Tibial artery (tissue), 4 donors: ENCODE data around the gene MOB1B.

ENCODE experiments used
- DNase-seq, 2 donors: peaks; one replicate each; pipeline ENCODE4 v3.0.0-alpha.2; 2019
- H3K27ac ChIP-seq, 2 donors: fragments of 200-600 bp; sonication (generic) in 1 of 2; 1 replicate in 1 of 2; 2 replicates in 1 of 2; pipeline ENCODE4 v1.5.1; 2018 to 2019; ENCODE audit warnings: mild to moderate bottlenecking in 1 of 2
- H3K27me3 ChIP-seq, 2 donors: fragments of 200-600 bp; sonication (generic) in 1 of 2; one replicate each; pipeline versions ENCODE4 v1.5.1 to v1.6.0; 2016 to 2019
- H3K36me3 ChIP-seq, 3 donors: fragments of 200-600 bp; sonication (generic) in 2 of 3; one replicate each; pipeline ENCODE4 v1.5.1; 2016 to 2019; ENCODE audit warnings: mild to moderate bottlenecking in 2 of 3
- H3K4me1 ChIP-seq, 4 donors: fragments of 200-600 bp; sonication (generic) in 2 of 4; 1 replicate in 3 of 4; 2 replicates in 1 of 4; pipeline ENCODE4 v1.5.1; 2016 to 2019
- H3K4me3 ChIP-seq, 2 donors: fragments of 200-600 bp; sonication (generic) in 1 of 2; 1 replicate in 1 of 2; 2 replicates in 1 of 2; pipeline ENCODE4 v1.5.1; 2018 to 2019; ENCODE audit warnings: mild to moderate bottlenecking in 2 of 2
- H3K9me3 ChIP-seq, 3 donors: fragments of 200-600 bp; sonication (generic) in 1 of 3; one replicate each; pipeline ENCODE4 v1.5.1; 2016 to 2019
- intact Hi-C: fragments of 100-400 bp; cut with DNase I; formaldehyde crosslinking; loops from one replicate; pipeline ENCODE4 v1.15.0; 2023; ENCODE audit warnings: low total_unique reads
- TF ChIP-seq, protein P1 (sequence below), 2 experiments: fragments of 200-600 bp in 1 of 2; fragments of 450-650 bp in 1 of 2; IDR thresholded peaks; one replicate each; pipeline ENCODE4 v1.5.1; 2017 to 2019; ENCODE audit warnings: antibody characterized with exemption in 2 of 2, mild to moderate bottlenecking in 1 of 2, moderate library complexity in 1 of 2

The MOB1B gene

DNA sequence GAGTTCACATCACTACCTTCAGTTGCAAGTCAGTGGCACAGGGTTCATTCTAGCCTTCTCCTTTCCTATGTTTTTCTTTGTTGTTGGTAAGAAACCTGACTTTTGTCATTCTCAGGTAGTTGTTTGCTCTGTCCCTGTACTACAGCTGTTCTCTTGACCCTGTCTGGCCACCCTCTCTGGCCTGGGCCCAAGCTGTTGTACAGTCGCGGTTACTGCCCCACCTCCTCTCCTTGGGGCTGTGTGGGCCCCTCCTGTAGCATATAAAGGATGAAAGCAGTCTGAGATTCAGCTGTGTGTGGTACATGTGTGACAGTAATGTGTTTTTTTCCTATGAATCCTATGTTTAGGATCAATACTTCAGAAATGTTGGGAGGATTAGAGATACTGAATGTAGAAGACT, 12.5 kb downstream of the MOB1B start:
- H3K36me3 ChIP-seq, result no peaks in the 10 kb centered on the region
- peaks cover 0 to 4% (median 0%) of the 10 kb centered on the region in 4 donors for H3K4me1 ChIP-seq
- H3K9me3 ChIP-seq, result no peaks in the 10 kb centered on the region
- H3K27ac ChIP-seq, result no peak overlapping the region
- TF ChIP-seq, protein P1, sequence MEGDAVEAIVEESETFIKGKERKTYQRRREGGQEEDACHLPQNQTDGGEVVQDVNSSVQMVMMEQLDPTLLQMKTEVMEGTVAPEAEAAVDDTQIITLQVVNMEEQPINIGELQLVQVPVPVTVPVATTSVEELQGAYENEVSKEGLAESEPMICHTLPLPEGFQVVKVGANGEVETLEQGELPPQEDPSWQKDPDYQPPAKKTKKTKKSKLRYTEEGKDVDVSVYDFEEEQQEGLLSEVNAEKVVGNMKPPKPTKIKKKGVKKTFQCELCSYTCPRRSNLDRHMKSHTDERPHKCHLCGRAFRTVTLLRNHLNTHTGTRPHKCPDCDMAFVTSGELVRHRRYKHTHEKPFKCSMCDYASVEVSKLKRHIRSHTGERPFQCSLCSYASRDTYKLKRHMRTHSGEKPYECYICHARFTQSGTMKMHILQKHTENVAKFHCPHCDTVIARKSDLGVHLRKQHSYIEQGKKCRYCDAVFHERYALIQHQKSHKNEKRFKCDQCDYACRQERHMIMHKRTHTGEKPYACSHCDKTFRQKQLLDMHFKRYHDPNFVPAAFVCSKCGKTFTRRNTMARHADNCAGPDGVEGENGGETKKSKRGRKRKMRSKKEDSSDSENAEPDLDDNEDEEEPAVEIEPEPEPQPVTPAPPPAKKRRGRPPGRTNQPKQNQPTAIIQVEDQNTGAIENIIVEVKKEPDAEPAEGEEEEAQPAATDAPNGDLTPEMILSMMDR (IDR thresholded peaks at IDR 0.05), result no peak
- no peak for DNase-seq
- no peak overlapping the region for H3K4me3 ChIP-seq
- intact Hi-C loops, result no loop called here
- H3K27me3 ChIP-seq, result no peaks in the 10 kb centered on the region

GRCh38 chr4:70915036-70915815, 13.1 kb downstream of the MOB1B start:
- H3K27ac ChIP-seq, result no peak overlapping the region
- intact Hi-C loops, result no loop called here
- no peaks in the 10 kb centered on the region for H3K36me3 ChIP-seq
- no peak overlapping the region for H3K4me3 ChIP-seq
- no peaks in the 10 kb centered on the region for H3K9me3 ChIP-seq
- no peak for DNase-seq
- TF ChIP-seq, protein P1 (IDR thresholded peaks at IDR 0.05), result no peak
- peaks cover 0 to 4% (median 0%) of the 10 kb centered on the region in 4 donors for H3K4me1 ChIP-seq
- no peaks in the 10 kb centered on the region for H3K27me3 ChIP-seq

- intact Hi-C loops, result no loop called here
- no peaks in the 10 kb centered on the region for H3K36me3 ChIP-seq
- no peak overlapping the region for H3K27ac ChIP-seq
Observed at GRCh38 chr4:70915874-70916559, 13.8 kb downstream of the MOB1B start.

GRCh38 chr4:70920592-70920991, 18.4 kb downstream of the MOB1B start:
- Histone ChIP-seq H3K9me3 (no peaks in the 10 kb centered on the region), H3K4me1 (no peaks in the 10 kb centered on the region), H3K27me3 (no peaks in the 10 kb centered on the region), H3K27ac (no peak overlapping the region), H3K36me3 (no peaks in the 10 kb centered on the region), H3K4me3 (no peak overlapping the region)
- TF ChIP-seq, protein P1 (IDR thresholded peaks at IDR 0.05), result no peak
- intact Hi-C loops, result no loop called here
- DNase-seq, result no peak

More at GRCh38 chr4:70915874-70916559, 13.8 kb downstream of the MOB1B start:
- Histone ChIP-seq H3K4me3 (no peak overlapping the region), H3K9me3 (no peaks in the 10 kb centered on the region), H3K27me3 (no peaks in the 10 kb centered on the region), H3K4me1 (peaks cover 0 to 4% (median 0%) of the 10 kb centered on the region in 4 donors)
- no peak for DNase-seq
- TF ChIP-seq, protein P1 (IDR thresholded peaks at IDR 0.05), result no peak

DNA sequence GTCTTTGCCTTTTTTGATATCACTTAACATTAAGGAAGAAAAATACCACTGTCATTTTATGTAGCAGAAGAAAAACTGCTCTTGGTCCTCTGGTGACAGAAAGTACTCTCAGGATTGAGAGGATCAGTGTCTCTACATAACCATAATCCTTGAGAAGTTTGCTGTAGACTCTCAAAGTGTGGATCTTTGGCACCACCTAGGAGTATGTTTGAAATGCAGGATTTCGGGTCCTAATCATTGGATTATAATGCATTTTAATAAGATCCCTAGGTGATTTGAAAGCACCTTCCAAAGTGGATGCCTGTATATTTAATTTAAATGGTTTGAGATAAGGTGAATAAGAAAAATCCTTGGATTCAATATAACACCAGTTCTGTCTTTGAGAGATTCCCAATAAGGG, 23.2 kb downstream of the MOB1B start:
- H3K27ac ChIP-seq, result no peak overlapping the region
- H3K27me3 ChIP-seq, result no peaks in the 10 kb centered on the region
- no peaks in the 10 kb centered on the region for H3K36me3 ChIP-seq
- H3K9me3 ChIP-seq, result no peaks in the 10 kb centered on the region
- TF ChIP-seq, protein P1 (IDR thresholded peaks at IDR 0.05), result no peak
- DNase-seq, result no peak
- H3K4me1 ChIP-seq, result no peaks in the 10 kb centered on the region
- intact Hi-C loops, result no loop called here
- no peak overlapping the region for H3K4me3 ChIP-seq
